GM12891 (cell line): ENCODE results near the gene ZSCAN21.

ENCODE experiments used
- DNase-seq: peaks from one replicate; pipeline ENCODE4 v3.0.0; 2011; ENCODE audit warnings: low spot score; ENCODE audit not compliant: insufficient read length
- FAIRE-seq: peaks from 2 replicates; lab custom pipeline; 2011; peaks lifted over from hg19 to GRCh38; lab: Jason Lieb, UNC
- PAX5 ChIP-seq: IDR thresholded peaks from 2 replicates; pipeline ENCODE4 v1.6.1; 2011; ENCODE audit warnings: low read length, moderate library complexity, mild to moderate bottlenecking; ENCODE audit not compliant: insufficient read depth, severe bottlenecking
- POLR2A ChIP-seq: IDR thresholded peaks from 2 replicates; pipeline ENCODE4 v1.6.1; 2011; ENCODE audit warnings: low read depth, low read length, control low read depth
- POLR2AphosphoS5 ChIP-seq: IDR thresholded peaks from 2 replicates; pipeline ENCODE4 v1.6.1; 2011; ENCODE audit warnings: low read depth, low read length, control low read depth
- POU2F2 ChIP-seq: IDR thresholded peaks from 2 replicates; pipeline ENCODE4 v1.6.1; 2011; ENCODE audit warnings: low read depth, mild to moderate bottlenecking, control low read depth, low read length, moderate library complexity
- SPI1 ChIP-seq: IDR thresholded peaks from 2 replicates; pipeline ENCODE4 v1.6.1; 2011; ENCODE audit warnings: low read depth, low read length, control low read depth
- TAF1 ChIP-seq: IDR thresholded peaks from 2 replicates; pipeline ENCODE4 v1.6.1; 2011; ENCODE audit warnings: low read depth, low read length, control low read depth

ZSCAN21 gene

DNA sequence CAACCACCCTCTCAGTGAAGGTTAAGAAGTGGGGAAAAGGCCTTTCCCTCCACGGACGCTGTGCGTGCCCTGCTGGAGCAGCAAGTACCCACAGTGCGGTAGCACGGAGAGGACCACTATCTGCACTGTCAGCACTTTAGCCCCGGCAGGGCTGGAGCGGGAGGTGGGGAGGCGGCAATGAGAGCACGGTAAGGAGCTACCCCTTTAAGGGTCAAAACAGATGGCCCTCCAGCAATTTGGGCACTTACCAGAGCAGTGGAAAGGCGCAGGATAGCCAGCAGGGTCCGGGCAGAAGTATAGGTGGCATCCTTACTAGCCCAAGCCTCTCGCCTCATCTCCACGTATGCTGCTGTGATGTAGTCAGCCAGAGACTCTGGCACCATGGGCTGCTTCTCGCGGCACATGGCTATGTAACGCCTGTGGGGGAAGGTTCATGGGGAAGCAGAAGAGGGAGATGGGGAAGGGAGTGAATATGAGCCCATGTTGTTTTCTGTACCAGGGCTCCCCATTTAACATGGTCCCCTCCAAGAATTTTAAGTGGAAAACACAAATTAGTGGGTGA lies 44.4 kb downstream of the ZSCAN21 start:
- TF ChIP-seq TAF1 (no peak), POLR2AphosphoS5 (peak; percentile 76; the same call in 1 of the 2 replicates)
- no peak for FAIRE-seq
- no peak for DNase-seq

DNA sequence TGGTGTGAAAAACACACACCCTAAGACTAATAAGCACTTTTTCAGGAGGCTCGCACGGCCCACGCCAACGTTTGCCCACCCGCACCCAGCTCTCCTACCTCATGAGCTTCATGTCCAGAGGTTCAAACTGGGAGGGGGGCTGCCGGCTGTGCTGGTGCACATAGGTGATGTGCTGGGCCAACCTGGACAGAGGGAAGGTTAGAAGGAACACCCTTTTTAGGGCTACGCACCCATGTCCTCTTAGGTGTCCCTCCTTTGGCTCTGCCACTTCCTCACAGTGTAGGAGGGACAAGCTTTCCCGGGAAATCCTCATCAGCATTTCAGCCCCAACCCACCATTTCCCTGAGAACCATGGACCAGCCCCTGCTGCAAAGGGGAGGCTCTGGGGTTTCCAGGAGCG lies 45.7 kb downstream of the ZSCAN21 start:
- TF ChIP-seq POLR2A = no peak
- peak; percentile 55 for TF ChIP-seq POLR2AphosphoS5
- FAIRE-seq (no peak), DNase-seq (no peak)

DNA sequence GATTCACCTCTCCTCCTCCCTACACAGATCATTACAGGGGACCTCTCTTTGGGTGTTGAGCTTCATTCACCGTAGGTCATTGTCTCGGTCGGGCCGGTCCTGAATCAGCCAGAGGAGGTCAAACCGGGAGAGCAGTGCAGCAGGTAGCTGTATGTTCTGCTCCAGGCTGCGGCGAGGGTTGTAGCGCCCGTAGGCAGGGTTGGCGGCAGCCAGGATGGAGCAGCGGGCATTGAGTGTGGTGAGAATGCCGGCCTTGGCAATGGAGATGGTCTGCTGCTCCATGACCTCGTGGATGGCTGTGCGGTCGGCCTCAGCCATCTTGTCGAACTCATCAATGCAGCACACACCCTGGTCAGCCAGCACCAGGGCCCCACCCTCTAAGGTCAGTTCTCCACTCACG lies 46.1 kb downstream of the ZSCAN21 start:
- no peak for TF ChIP-seq POU2F2
- TF ChIP-seq POLR2A = no peak
- no peak for FAIRE-seq
- no peak for DNase-seq

DNA sequence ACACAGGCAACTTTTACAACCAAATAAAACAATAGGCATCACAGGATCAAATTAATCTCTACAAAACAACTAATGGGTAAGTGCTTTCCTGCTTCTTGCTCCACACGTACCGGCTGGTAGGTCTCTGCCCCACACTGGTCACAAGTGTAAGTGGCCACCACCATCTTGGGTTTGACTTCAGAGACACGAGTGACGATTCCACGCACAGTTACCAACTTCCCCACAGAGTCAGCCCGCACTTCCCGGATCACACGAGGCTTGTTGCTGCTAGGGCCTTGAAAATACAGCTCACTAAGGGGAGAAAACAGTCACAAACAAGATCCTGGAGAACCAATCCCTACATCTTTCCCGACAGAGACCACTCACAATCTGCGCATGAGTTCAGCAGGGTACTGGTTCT lies 49.3 kb downstream of the ZSCAN21 start:
- FAIRE-seq = no peak
- no peak for DNase-seq
- TF ChIP-seq TAF1 (no peak), PAX5 (no peak), SPI1 (no peak), POLR2A (no peak; the same call in 1 of the 2 replicates), POLR2AphosphoS5 (no peak; the same call in 1 of the 2 replicates), POU2F2 (no peak)

DNA sequence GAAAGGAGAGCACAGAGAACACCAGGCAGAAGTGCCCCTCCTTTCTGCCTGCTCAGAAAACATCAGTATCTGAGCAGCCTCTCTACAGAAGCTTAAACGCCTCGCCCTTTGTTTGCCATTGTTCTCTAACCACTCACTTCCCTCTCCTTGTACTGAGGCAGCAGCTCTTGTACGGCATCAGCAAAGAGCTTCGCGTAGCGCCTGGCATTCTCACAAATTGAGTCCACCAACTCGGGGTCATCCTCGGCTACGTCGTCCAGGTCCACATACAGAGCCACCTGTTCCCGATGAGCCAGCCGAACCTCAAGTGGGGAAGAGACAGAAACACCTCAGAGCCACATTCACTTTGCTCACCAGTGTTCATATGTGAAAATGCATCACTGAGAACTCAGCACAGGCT lies 49.9 kb downstream of the ZSCAN21 start:
- no peak for TF ChIP-seq POLR2A
- no peak for TF ChIP-seq POU2F2
- no peak for TF ChIP-seq TAF1
- DNase-seq (no peak), FAIRE-seq (no peak)

- FAIRE-seq = peak; percentile 90
Measured at GRCh38 chr7:100100420-100101015, 50.9 kb downstream of the ZSCAN21 start.

DNA sequence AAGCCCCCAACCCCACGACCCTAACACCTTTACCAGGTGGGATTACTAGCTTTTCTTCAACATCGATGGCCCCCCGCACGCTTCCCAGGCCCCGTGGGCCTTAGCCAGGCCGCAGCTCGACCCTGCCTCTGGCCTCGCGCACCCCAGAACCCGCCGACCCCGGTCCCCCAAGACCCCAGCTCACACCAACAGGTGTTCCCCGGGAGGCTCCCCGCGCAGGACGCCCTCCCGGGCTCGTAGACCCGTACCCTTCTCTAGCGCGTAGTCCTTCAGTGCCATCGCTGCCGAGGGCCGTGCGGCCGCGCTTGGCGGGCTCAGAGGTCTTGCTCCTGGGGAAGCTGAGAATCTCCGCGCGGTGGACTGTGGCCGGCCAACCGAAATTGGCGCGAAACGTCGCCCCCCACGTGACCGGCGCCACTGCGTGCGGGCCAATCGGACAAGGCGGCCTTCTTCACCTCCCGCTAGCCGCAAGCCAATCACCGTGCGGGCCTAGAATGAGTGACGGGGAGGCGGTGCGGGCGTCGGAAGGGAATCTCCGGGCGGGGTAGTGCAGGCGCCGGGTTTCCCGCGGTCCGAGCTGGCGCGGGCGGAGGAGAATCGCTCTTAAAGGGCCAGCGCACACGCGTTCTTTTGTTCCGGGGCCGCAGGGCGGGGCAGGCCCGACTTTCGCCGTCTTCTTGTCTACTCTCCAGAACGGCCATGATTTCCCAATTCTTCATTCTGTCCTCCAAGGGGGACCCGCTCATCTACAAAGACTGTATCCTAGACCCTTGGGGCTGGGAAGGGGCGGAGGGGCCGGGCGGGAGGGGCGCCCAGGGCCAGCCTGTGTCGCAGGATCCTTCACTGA lies 51.7 kb downstream of the ZSCAN21 start, which contains the start of the genes AP4M1 and MCM7:
AP4M1 (plus strand) TSS at position 628 of the 847 bp plus-strand sequence; CDS start at position 700, 72 bp downstream.
MCM7 (minus strand) TSS at position 382 of the 847 bp plus-strand sequence; CDS start at position 279, 103 bp downstream.
- no peak for TF ChIP-seq SPI1
- peak; percentile 6 for TF ChIP-seq PAX5
- TF ChIP-seq POLR2A = peak; percentile 79
- TF ChIP-seq TAF1 = peak; percentile 43; the same call in 1 of the 2 replicates
- TF ChIP-seq POLR2AphosphoS5 = peak; percentile 85
- no peak; the same call in 1 of the 2 replicates for TF ChIP-seq POU2F2
- DNase-seq = peak; percentile 99
- FAIRE-seq = peak; percentile 99

More at GRCh38 chr7:100100420-100101015, 50.9 kb downstream of the ZSCAN21 start:
- peak; percentile 23; the same call in 1 of the 2 replicates for TF ChIP-seq POU2F2
- no peak for TF ChIP-seq PAX5
- TF ChIP-seq TAF1 = peak; percentile 57; the same call in 1 of the 2 replicates
- peak; percentile 74 for TF ChIP-seq SPI1
- DNase-seq = peak; percentile 94

DNA sequence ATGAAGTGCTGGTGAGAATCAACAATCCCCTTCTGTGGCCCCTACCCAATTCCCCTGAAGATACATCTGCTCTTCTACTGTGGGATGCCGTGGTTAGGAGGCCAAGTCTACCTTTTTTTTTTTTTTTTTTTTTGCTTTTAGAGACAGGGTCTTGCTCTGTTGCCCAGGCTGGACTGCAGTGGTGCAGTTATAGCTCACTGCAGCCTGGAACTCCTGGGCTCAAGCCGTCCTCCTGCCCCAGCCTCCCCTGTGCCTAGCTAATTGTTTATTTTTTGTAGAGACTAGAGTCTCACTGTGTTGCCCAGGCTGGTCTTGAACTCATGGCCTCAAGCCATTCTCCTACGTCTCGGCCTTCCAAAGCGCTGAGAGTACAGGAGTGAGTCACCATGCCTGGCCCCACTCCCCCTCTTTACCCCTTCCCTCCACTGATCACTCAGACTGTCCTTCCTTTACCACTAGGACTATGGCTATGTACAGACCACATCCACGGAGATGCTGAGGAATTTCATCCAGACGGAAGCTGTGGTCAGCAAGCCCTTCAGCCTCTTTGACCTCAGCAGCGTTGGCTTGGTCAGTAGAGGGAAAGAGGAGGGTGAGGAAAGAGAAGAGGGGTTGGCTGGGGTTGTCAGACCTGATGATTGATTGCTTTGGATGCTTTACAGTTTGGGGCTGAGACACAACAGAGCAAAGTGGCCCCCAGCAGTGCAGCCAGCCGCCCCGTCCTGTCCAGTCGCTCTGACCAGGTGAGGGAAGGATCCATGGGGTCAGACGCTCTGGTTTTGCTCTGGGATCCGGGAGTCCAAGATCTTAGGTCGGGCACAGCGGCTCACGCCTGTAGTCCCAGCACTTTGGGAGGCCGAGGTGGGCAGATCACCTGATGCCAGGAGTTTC lies 53.6 kb downstream of the ZSCAN21 start:
- TF ChIP-seq POLR2AphosphoS5 (no peak), TAF1 (no peak), POU2F2 (no peak), SPI1 (no peak), PAX5 (no peak), POLR2A (no peak)
- no peak for FAIRE-seq
- no peak for DNase-seq

GRCh38 chr7:100105534-100105933 lies 56.0 kb downstream of the ZSCAN21 start:
- no peak for DNase-seq
- TF ChIP-seq POLR2A (no peak), POU2F2 (no peak), PAX5 (no peak), POLR2AphosphoS5 (no peak), SPI1 (no peak), TAF1 (no peak)
- no peak for FAIRE-seq
